Measurements from ENCODE around the gene SLX9.

Gene SLX9

DNA sequence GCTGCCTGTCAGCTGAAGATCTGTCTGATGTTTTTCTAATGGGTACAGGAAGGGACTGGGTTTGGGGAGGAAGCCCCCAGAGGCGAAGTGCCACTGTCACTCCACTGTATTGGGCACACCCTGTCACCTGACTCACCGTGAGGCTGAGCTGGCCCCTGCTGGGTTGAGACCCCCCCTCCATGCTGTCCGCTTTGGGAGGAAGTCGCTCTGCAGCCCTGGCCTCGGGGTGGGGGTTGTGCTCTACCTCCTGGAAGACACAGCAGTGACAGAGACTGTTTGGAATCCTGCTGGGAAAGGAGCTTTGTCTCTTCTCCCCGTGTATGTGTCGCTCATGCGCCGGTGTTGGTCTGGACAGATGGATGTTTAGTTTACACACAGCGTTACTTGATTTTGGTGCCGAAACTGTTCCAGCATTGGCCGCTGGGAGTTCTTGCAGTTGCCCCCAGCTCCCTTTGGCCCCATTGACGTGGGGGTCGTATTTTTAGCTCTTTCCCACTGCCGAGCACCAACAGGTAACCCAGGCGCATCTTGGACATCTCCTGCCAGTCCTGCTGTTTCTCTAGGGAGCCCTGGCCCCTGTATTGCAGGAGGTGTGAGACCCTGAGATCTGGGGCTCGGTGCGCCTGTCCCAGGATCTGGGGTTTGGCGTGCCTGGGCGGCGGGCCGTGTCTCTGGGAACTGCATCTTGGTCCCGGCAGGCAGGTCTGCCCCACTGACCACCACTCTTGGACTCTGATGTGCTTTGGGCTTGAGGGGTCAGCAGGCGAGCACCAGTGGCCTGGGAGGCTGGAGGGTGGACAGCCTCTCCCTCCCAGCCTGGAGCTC is 30.3 kb downstream of the SLX9 start:
- no peaks in the 10 kb centered on the region for H3K27me3 ChIP-seq
- H3K9me3 ChIP-seq, result peaks cover 2% of the 10 kb centered on the region; the same call in 1 of the 2 replicates
- peaks cover 19% of the 10 kb centered on the region for H3K4me1 ChIP-seq
- DNase-seq, result no peak
- TF ChIP-seq, protein P1, sequence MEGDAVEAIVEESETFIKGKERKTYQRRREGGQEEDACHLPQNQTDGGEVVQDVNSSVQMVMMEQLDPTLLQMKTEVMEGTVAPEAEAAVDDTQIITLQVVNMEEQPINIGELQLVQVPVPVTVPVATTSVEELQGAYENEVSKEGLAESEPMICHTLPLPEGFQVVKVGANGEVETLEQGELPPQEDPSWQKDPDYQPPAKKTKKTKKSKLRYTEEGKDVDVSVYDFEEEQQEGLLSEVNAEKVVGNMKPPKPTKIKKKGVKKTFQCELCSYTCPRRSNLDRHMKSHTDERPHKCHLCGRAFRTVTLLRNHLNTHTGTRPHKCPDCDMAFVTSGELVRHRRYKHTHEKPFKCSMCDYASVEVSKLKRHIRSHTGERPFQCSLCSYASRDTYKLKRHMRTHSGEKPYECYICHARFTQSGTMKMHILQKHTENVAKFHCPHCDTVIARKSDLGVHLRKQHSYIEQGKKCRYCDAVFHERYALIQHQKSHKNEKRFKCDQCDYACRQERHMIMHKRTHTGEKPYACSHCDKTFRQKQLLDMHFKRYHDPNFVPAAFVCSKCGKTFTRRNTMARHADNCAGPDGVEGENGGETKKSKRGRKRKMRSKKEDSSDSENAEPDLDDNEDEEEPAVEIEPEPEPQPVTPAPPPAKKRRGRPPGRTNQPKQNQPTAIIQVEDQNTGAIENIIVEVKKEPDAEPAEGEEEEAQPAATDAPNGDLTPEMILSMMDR (IDR thresholded peaks at IDR 0.05; ENCODE audit: low read depth, low read length), result no peak
- H3K4me3 ChIP-seq (ENCODE audit: low read depth, low read length), result no peak overlapping the region
- H3K36me3 ChIP-seq, result peaks cover 71% of the 10 kb centered on the region

DNA sequence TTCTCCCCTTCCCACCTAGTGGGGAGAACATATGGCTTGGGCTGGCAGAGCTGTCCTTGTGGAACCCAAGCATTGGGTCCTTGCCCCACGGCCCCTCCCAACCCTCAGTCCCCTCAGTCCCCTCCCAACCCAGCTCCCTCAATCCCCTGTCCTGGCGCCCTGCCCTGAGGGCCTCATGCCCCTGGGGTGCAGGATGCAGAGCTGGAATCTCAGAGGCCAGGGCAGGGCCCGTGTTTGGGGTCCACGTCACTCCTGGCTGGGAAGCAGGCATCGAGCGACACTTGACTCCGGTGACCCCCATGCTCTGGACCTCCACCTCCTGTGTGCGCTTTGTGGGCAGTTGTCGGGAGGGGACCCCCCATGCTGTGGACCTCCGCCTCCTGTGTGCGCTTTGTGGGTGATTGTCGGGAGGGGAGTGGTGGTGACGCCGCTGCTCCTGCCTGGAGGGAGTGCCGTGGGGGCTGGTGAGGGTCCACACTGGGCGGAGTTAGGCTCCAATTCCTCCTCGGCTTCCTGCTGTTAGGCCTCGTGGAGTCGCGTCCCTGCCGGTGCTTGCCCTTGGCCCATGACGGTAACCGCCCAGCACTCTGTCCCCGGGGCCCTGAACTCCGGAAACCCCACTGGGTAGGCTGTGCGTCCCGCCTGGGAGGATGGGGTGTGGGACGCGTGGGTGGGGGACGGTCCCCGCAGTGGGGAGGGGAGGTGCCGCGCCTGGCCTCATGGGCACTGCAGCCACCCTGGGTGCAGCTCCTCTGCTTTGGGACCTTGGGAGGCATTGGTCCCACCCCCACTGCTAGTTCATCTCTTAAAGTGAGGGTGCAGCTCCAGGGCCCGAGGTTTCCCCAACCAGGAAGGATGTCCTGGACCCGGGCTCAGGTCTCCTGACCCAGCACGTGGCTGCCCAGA is 31.2 kb downstream of the SLX9 start:
- no peak for DNase-seq
- no peaks in the 10 kb centered on the region for H3K27me3 ChIP-seq
- H3K4me3 ChIP-seq (ENCODE audit: low read depth, low read length), result no peak overlapping the region
- peaks cover 14% of the 10 kb centered on the region for H3K4me1 ChIP-seq
- no peaks in the 10 kb centered on the region for H3K9me3 ChIP-seq
- TF ChIP-seq, protein P1 (IDR thresholded peaks at IDR 0.05; ENCODE audit: low read depth, low read length), result no peak
- H3K36me3 ChIP-seq, result peaks cover 69% of the 10 kb centered on the region

DNA sequence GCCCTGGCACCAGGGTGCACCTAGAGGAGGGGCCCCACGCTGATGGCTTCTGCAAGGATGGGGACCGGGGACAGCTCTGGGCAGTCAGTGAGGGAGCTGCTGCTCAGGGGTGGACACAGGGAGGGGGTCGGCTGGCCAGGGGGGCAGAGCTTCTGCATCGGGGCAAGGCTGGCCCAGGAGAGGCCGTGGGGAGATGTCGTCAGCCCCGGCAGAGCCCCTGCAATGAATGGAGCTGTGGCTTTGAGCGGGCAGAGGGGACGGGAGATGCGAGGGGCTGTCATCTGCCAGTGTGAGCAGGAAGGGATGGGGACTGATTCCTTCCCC is 31.8 kb downstream of the SLX9 start:
- TF ChIP-seq, protein P1 (IDR thresholded peaks at IDR 0.05; ENCODE audit: low read depth, low read length), result no peak
- DNase-seq, result no peak

DNA sequence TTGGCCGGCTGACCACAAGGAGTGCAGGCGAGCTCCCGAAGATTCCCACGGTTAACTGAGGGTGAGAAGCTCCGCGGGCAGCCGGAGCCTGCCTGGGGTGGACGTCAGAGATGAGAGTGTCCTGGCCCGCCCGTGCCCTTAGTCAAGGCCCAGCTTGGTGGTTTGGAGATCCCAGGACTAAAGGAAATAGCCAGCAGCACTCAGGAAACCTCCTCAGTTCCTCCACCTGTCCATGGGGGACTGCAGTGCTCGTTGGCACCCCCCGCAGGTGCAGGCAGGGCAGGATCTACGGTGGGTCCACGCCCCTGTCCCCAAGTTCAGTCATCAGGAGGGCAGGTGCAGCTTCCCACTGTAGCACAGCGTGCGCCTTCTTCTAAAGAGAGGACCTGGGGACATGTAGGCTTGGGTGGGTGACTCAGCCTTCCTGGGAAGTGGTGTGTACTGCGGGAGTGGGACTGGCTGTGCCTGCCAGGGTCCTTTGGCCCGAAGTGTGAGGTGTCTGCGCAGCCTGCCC is 32.5 kb downstream of the SLX9 start:
- Histone ChIP-seq H3K9me3 (no peaks in the 10 kb centered on the region), H3K4me1 (peaks cover 3% of the 10 kb centered on the region; the same call in 1 of the 2 replicates), H3K27me3 (no peaks in the 10 kb centered on the region), H3K36me3 (peaks cover 68% of the 10 kb centered on the region), H3K4me3 (ENCODE audit: low read depth, low read length) (no peak overlapping the region)
- DNase-seq, result no peak
- TF ChIP-seq, protein P1 (IDR thresholded peaks at IDR 0.05; ENCODE audit: low read depth, low read length), result peak; percentile 9; the same call in 1 of the 2 replicates

More for the DNA sequence above, 31.8 kb downstream of the SLX9 start:
- H3K27me3 ChIP-seq, result no peaks in the 10 kb centered on the region
- no peaks in the 10 kb centered on the region for H3K9me3 ChIP-seq
- no peak overlapping the region for H3K4me3 ChIP-seq (ENCODE audit: low read depth, low read length)
- peaks cover 70% of the 10 kb centered on the region for H3K36me3 ChIP-seq
- peaks cover 8% of the 10 kb centered on the region for H3K4me1 ChIP-seq

DNA sequence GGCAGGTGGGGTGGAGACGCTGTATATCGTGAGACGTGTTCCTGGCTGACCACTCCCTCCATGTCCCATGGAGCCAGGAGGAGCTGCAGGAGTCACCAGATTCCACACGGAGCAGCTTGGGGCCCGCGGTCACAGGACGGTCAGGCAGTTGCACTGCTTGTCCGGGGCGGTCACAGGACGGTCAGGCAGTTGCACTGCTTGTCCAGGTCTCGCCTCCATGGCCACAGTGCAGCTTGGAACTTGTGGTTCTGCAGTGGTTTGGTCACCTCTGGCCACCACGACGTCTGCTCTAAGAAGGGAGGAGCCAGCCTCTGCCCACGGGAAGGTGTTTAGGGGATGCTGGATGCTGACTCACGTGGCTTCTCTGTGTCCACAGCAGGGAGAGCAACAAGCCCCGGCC is 33.0 kb downstream of the SLX9 start:
- DNase-seq, result no peak
- TF ChIP-seq, protein P1 (IDR thresholded peaks at IDR 0.05; ENCODE audit: low read depth, low read length), result no peak
- H3K36me3 ChIP-seq, result peaks cover 63% of the 10 kb centered on the region
- no peaks in the 10 kb centered on the region for H3K27me3 ChIP-seq
- H3K9me3 ChIP-seq, result no peaks in the 10 kb centered on the region
- no peak overlapping the region for H3K4me3 ChIP-seq (ENCODE audit: low read depth, low read length)
- peaks cover 3% of the 10 kb centered on the region; the same call in 1 of the 2 replicates for H3K4me1 ChIP-seq
